ENCODE results near the gene NTN1. TPM values are rescaled to one million over a fixed set of nuclear protein-coding genes. Genes with fewer than 3 reads are reported as not detected.

The NTN1 gene
- total and polyA plus RNA-seq, 8 donors: 2.0 to 12.9 (median 9.0) TPM

DNA sequence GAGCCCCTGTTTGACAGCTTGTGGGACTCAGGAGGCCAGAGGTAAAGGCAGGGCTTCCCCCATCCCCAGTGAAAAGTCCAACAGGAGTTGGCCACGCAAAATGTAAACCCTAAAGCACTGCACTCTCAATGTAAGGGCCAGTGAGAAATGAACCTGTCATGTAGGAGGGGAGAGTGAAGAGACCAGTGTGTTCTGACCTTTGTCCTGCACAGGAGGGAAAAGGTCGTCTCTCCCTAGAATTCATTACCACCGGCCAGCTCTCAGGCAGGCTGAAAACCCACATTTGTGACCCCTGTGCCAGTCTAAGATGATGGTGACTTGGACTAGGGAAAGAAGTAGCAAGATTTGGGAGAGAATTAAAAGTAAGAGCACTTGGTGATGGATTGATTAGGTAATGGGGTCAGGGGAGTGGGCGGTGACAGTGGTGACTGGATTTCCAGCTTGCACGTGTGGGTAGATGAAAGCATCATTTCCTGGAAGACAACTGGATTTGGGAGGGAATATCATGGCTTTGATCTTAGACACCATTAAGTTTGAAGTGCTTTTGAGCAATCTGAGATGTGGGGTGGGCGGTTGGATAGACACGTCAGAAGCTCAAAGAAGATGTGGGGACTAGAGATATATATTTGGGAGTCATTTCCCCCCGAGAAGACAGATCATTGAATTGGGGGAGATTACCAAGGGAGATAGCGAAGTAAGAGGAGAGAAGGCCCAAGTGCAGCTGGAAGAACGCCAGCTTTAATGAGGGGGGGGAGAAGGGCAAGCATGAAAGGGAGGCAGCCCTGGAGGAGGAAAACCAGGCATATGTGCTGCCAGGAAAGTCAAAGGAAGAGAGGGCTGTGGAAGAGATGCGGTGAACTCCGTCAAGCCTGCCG is 119.5 kb downstream of the NTN1 start:
- no peaks in the 10 kb centered on the region for H3K27me3 ChIP-seq
- H3K27ac ChIP-seq: no peak overlapping the region
- DNase-seq: peak in 2 of 4 donors; percentile 23 to 48
- H3K4me1 ChIP-seq: no peaks in the 10 kb centered on the region
- H3K9me3 ChIP-seq: no peaks in the 10 kb centered on the region
- ATAC-seq: no peak
- H3K4me3 ChIP-seq: no peak overlapping the region
- intact Hi-C loops (cut with DNase I): no loop called here
- H3K36me3 ChIP-seq: no peaks in the 10 kb centered on the region
- TF ChIP-seq, protein P1, sequence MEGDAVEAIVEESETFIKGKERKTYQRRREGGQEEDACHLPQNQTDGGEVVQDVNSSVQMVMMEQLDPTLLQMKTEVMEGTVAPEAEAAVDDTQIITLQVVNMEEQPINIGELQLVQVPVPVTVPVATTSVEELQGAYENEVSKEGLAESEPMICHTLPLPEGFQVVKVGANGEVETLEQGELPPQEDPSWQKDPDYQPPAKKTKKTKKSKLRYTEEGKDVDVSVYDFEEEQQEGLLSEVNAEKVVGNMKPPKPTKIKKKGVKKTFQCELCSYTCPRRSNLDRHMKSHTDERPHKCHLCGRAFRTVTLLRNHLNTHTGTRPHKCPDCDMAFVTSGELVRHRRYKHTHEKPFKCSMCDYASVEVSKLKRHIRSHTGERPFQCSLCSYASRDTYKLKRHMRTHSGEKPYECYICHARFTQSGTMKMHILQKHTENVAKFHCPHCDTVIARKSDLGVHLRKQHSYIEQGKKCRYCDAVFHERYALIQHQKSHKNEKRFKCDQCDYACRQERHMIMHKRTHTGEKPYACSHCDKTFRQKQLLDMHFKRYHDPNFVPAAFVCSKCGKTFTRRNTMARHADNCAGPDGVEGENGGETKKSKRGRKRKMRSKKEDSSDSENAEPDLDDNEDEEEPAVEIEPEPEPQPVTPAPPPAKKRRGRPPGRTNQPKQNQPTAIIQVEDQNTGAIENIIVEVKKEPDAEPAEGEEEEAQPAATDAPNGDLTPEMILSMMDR (IDR thresholded peaks at IDR 0.05): no peak

DNA sequence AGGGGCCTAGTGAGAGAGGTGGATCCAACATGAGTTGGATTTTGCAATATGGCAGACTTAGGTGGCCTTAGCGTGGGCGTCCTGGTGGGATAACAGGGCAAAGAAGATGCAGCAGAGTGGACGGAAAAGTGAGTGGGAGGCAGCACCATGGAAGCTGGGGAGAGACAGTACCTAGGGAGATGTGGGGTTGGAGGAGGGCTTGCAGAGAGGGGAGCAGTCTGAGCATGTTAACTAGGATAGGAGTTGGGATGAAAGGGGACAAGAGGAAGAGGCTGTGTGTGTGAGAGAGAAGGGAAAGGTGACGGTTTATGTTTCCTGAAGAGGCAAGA is 120.1 kb downstream of the NTN1 start:
- DNase-seq (no peak), ATAC-seq (no peak)
- H3K27me3 ChIP-seq: peaks cover 0 to 4% of the 10 kb centered on the region in 2 donors
- no peaks in the 10 kb centered on the region for H3K36me3 ChIP-seq
- H3K4me1 ChIP-seq: no peaks in the 10 kb centered on the region
- intact Hi-C loops (cut with DNase I): no loop called here
- H3K9me3 ChIP-seq: no peaks in the 10 kb centered on the region
- no peak overlapping the region for H3K27ac ChIP-seq
- TF ChIP-seq, protein P1 (IDR thresholded peaks at IDR 0.05): no peak
- no peak overlapping the region for H3K4me3 ChIP-seq

DNA sequence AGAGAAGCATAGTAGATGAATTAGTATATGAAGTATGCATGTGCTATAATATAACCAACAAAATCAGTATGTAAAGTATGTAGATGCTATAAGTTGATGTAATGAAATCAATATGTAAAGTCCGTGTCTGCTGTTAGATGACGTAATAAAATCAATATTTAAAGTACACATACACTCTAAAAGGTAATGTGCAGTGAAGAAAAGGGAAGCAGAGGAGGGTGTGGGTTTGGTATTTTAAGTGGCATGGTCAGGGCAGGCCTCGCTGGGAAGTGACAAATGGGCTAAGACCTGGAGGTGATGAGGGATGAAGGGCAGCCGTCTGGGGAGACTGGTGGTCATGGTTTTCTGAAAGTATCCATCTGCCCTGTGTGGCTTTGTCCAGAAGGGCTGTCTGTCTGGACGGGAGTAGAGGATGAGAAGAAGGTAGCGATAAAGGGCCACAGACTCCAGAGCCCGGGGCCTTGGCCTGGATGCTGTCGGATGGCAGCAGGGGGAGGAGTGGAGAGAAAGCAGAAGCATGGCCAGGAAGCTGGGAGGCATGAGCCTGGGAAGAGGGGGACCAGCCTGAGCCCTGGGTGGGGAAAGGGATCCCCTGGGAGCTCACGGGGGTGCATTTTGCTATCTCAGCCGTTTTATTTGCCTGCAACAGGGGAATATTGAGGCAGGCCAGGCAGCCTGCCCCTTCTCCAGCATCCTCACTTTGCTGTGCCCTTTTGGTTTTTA is 121.6 kb downstream of the NTN1 start:
- no peaks in the 10 kb centered on the region for H3K36me3 ChIP-seq
- H3K27ac ChIP-seq: no peak overlapping the region
- peaks cover 0 to 18% of the 10 kb centered on the region in 2 donors for H3K27me3 ChIP-seq
- intact Hi-C loops (cut with DNase I): no loop called here
- no peaks in the 10 kb centered on the region for H3K9me3 ChIP-seq
- TF ChIP-seq, protein P1 (IDR thresholded peaks at IDR 0.05): no peak
- DNase-seq: peak in 1 of 4 donors; percentile 26
- H3K4me1 ChIP-seq: no peaks in the 10 kb centered on the region
- no peak overlapping the region for H3K4me3 ChIP-seq
- ATAC-seq: no peak

DNA sequence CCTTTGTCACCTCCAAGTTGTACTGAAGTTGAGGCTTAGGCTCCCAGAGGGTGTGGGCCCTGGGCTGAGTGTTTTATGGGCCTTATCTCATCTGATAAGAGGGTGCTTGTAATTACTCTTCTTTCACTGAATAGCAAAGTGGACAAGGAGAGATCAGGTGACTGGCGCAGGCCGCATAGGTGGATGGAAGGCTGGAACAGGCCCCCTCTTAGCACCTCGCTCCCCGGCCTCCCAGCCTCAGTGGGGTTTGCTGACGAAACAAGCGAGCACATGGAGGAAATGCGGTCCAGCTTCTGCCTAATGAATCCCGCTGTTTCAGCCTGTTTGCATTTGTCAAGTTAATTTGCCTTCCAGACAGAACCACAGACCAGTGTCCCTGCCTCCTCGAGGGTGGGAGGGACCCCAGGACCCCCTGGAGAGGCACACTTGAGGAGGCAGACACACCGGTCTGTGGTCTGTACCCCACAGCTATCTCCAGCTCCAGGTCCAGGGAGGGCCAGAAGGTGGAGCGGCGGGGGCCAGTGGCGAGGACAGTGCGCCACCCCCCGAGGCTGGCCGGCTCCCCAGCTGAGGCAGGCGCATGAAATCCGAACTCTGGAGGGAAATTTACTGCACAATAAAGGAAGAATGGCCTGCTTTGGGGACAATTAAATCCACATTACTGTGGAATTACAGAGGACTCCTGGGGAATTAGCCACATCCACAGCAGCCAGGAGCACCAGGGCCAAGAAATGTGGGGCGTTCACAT is 123.4 kb downstream of the NTN1 start:
- H3K4me3 ChIP-seq: no peak overlapping the region
- intact Hi-C loops (cut with DNase I): no loop called here
- H3K4me1 ChIP-seq: no peaks in the 10 kb centered on the region
- H3K27ac ChIP-seq: no peak overlapping the region
- no peaks in the 10 kb centered on the region for H3K36me3 ChIP-seq
- H3K27me3 ChIP-seq: peaks cover 0 to 35% of the 10 kb centered on the region in 2 donors
- no peak for DNase-seq
- H3K9me3 ChIP-seq: no peaks in the 10 kb centered on the region
- peak; percentile 46 for ATAC-seq
- TF ChIP-seq, protein P1 (IDR thresholded peaks at IDR 0.05): no peak

DNA sequence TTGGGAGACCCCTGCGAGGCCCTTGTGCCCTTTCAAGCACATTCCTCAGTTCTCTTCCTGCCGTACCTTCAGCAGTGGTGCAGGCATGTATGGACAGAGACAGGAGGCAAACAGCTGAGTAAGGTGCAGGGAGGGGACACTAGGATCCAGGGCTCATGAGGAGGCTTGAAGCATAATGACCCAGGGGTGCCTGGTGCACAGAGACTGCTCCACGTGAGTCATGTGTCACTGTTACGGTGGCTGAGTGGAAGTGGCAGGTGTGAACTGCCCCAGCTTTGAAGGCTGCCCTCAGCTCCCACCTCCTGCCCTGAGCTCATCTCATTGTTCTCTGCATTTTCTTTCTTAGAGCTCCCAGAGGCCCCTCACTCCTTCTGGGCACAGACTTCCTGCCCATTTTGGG is 124.8 kb downstream of the NTN1 start:
- H3K36me3 ChIP-seq: no peaks in the 10 kb centered on the region
- no peaks in the 10 kb centered on the region for H3K9me3 ChIP-seq
- ATAC-seq: no peak
- peaks cover 0 to 49% of the 10 kb centered on the region in 2 donors for H3K27me3 ChIP-seq
- H3K4me3 ChIP-seq: no peak overlapping the region
- H3K27ac ChIP-seq: no peak overlapping the region
- intact Hi-C loops (cut with DNase I): no loop called here
- peaks cover 0 to 6% of the 10 kb centered on the region in 2 donors for H3K4me1 ChIP-seq
- DNase-seq: no peak
- TF ChIP-seq, protein P1 (IDR thresholded peaks at IDR 0.05): no peak
